Liver (tissue), 9 donors: Measurements from ENCODE around the gene ERC2. TPM values are rescaled to one million over a fixed set of nuclear protein-coding genes. Genes with fewer than 3 reads are reported as not detected.

Source experiments
- DNase-seq: peaks from one replicate; pipeline ENCODE4 v3.0.0-alpha.2; 2017; ENCODE audit warnings: low spot score
- H3K27ac ChIP-seq, 2 donors: one replicate each; pipeline ENCODE4 v1.7.0; 2013; ENCODE audit warnings: inconsistent platforms in 2 of 2, low read length in 2 of 2, control low read depth in 1 of 2, low read depth in 1 of 2, mild to moderate bottlenecking in 1 of 2
- H3K27me3 ChIP-seq, 4 donors: one replicate each; pipeline versions ENCODE4 v1.6.1 to v1.7.0; 2013; ENCODE audit warnings: low read length in 3 of 4, inconsistent platforms in 1 of 4, mild to moderate bottlenecking in 1 of 4, moderate library complexity in 1 of 4; ENCODE audit not compliant: control insufficient read depth in 4 of 4, insufficient read depth in 4 of 4
- H3K36me3 ChIP-seq, 4 donors: one replicate each; pipeline versions ENCODE4 v1.6.1 to v1.7.0; 2013; ENCODE audit warnings: low read length in 3 of 4, mild to moderate bottlenecking in 3 of 4, low read depth in 1 of 4, moderate library complexity in 1 of 4; ENCODE audit not compliant: control insufficient read depth in 4 of 4, insufficient read depth in 3 of 4
- H3K4me1 ChIP-seq, 4 donors: one replicate each; pipeline versions ENCODE4 v1.6.1 to v1.7.0; 2013; ENCODE audit warnings: low read length in 3 of 4, mild to moderate bottlenecking in 3 of 4, moderate library complexity in 1 of 4; ENCODE audit not compliant: control insufficient read depth in 4 of 4, insufficient read depth in 4 of 4
- H3K4me3 ChIP-seq, 3 donors: one replicate each; pipeline versions ENCODE4 v1.6.1 to v1.7.0; 2013; ENCODE audit warnings: low read length in 3 of 3, control low read depth in 1 of 3, low read depth in 1 of 3, mild to moderate bottlenecking in 1 of 3
- H3K9ac ChIP-seq, 2 donors: one replicate each; pipeline ENCODE4 v1.7.0; 2013; ENCODE audit warnings: low read length in 2 of 2, mild to moderate bottlenecking in 2 of 2, moderate library complexity in 2 of 2, control low read depth in 1 of 2, low read depth in 1 of 2
- H3K9me3 ChIP-seq, 4 donors: one replicate each; pipeline versions ENCODE4 v1.6.1 to v1.7.0; 2013; ENCODE audit warnings: low read length in 3 of 4; ENCODE audit not compliant: control insufficient read depth in 4 of 4
- EGR1 ChIP-seq, 2 donors: IDR thresholded peaks; 2 replicates each; pipeline ENCODE4 v1.6.1; 2016 to 2018; ENCODE audit warnings: antibody characterized with exemption in 2 of 2, low read depth in 2 of 2
- FOXA1 ChIP-seq: IDR thresholded peaks from 2 replicates; pipeline ENCODE4 v1.6.1; 2016; ENCODE audit warnings: antibody characterized with exemption
- FOXA2 ChIP-seq: IDR thresholded peaks from 2 replicates; pipeline ENCODE4 v1.6.1; 2016; ENCODE audit warnings: antibody characterized with exemption
- GABPA ChIP-seq, 2 donors: IDR thresholded peaks in 1 of 2; conservative IDR thresholded peaks in 1 of 2; 2 replicates each; pipeline ENCODE4 v1.6.1; 2016; ENCODE audit warnings: antibody characterized with exemption in 2 of 2, mild to moderate bottlenecking in 1 of 2, moderate library complexity in 1 of 2
- HNF4A ChIP-seq, 2 donors: conservative IDR thresholded peaks; 2 replicates each; pipeline ENCODE4 v1.6.1; 2016; ENCODE audit warnings: antibody characterized with exemption in 2 of 2, mild to moderate bottlenecking in 2 of 2
- HNF4G ChIP-seq: IDR thresholded peaks from 2 replicates; pipeline ENCODE4 v1.6.1; 2016; ENCODE audit warnings: antibody characterized with exemption
- JUND ChIP-seq, 2 donors: IDR thresholded peaks; 2 replicates each; pipeline ENCODE4 v1.6.1; 2016; ENCODE audit warnings: antibody characterized with exemption in 2 of 2
- MAX ChIP-seq: IDR thresholded peaks from 2 replicates; pipeline ENCODE4 v1.6.1; 2016; ENCODE audit warnings: antibody characterized with exemption
- NR2F2 ChIP-seq: IDR thresholded peaks from 2 replicates; pipeline ENCODE4 v1.6.1; 2016; ENCODE audit warnings: antibody characterized with exemption
- RAD21 ChIP-seq, 2 donors: IDR thresholded peaks; 2 replicates each; pipeline ENCODE4 v1.6.1; 2016; ENCODE audit warnings: antibody characterized with exemption in 2 of 2, mild to moderate bottlenecking in 2 of 2
- REST ChIP-seq: IDR thresholded peaks from 2 replicates; pipeline ENCODE4 v1.6.1; 2016; ENCODE audit warnings: antibody characterized with exemption, mild to moderate bottlenecking
- RXRA ChIP-seq, 2 donors: IDR thresholded peaks; 2 replicates each; pipeline ENCODE4 v1.6.1; 2017 to 2018; ENCODE audit warnings: antibody characterized with exemption in 2 of 2, mild to moderate bottlenecking in 1 of 2
- SP1 ChIP-seq: IDR thresholded peaks from 2 replicates; pipeline ENCODE4 v1.6.1; 2018; ENCODE audit warnings: antibody characterized with exemption, mild to moderate bottlenecking
- TAF1 ChIP-seq: conservative IDR thresholded peaks from 2 replicates; pipeline ENCODE4 v1.6.1; 2016; ENCODE audit warnings: antibody characterized with exemption, mild to moderate bottlenecking
- YY1 ChIP-seq: IDR thresholded peaks from 2 replicates; pipeline ENCODE4 v1.6.1; 2016; ENCODE audit warnings: antibody characterized with exemption, mild to moderate bottlenecking
- WGBS: extraction: QIAGEN DNeasy Blood & Tissue Kit; methylation state at CpG from one replicate; pipeline ENCODE4 v1.1.7; 2013; 5-methylcytosine and 5-hydroxymethylcytosine counted together
- polyA plus RNA-seq, 2 donors: library from polyadenylated mRNA; stranded (reverse) in 1 of 2; unstranded in 1 of 2; fragments of 200-250 nt in 1 of 2; fragments of >200 nt in 1 of 2; fragmentation: Nextera tagmentation in 1 of 2; extraction: Ambion mirVana in 1 of 2; gene quantifications; one replicate each; pipeline versions ENCODE4 v1.2.1 to v1.2.3, GENCODE V29; 2013 to 2015
- total RNA-seq, 2 donors: library from RNA; depleted of rRNA; stranded (reverse); fragments of >200 nt; gene quantifications; one replicate each; pipeline ENCODE4 v1.2.3, GENCODE V29; 2014
- TF ChIP-seq, protein P1 (sequence below): fragments of 150-350 bp; IDR thresholded peaks from 2 replicates; pipeline ENCODE4 v1.5.1; 2017; ENCODE audit warnings: improper control_type of control experiment, low read depth, low read length; ENCODE audit not compliant: missing input control
- TF ChIP-seq, protein P2 (sequence below): IDR thresholded peaks from 2 replicates; pipeline ENCODE4 v1.6.1; 2016; ENCODE audit warnings: antibody characterized with exemption
- TF ChIP-seq, protein P3 (sequence below): IDR thresholded peaks from 2 replicates; pipeline ENCODE4 v1.6.1; 2016; ENCODE audit warnings: antibody characterized with exemption
- donor health status: healthy.
- donor health status: healthy.
- donor health status: healthy.
- donor health status: healthy.
- donor health status: healthy.

Gene ERC2
- total and polyA plus RNA-seq, 4 donors = 0.14 to 0.25 TPM; not detected in 2

- Histone ChIP-seq H3K9me3 (no peaks in the 10 kb centered on the region), H3K27ac (no peak overlapping the region), H3K4me3 (no peak overlapping the region), H3K36me3 (no peaks in the 10 kb centered on the region), H3K27me3 (no peaks in the 10 kb centered on the region), H3K4me1 (peaks cover 0 to 2% (median 0%) of the 10 kb centered on the region in 4 donors), H3K9ac (no peak overlapping the region)
- TF ChIP-seq EGR1 (IDR thresholded peaks at IDR 0.05; ENCODE audit: low read depth in 2 of 2) = no peak
- no peak for TF ChIP-seq JUND (IDR thresholded peaks at IDR 0.05)
- no peak for TF ChIP-seq HNF4A (conservative IDR thresholded peaks at IDR 0.05)
- TF ChIP-seq YY1 = no peak
- TF ChIP-seq RAD21 (IDR thresholded peaks at IDR 0.05) = no peak
- no peak for TF ChIP-seq TAF1
- TF ChIP-seq, protein P1, sequence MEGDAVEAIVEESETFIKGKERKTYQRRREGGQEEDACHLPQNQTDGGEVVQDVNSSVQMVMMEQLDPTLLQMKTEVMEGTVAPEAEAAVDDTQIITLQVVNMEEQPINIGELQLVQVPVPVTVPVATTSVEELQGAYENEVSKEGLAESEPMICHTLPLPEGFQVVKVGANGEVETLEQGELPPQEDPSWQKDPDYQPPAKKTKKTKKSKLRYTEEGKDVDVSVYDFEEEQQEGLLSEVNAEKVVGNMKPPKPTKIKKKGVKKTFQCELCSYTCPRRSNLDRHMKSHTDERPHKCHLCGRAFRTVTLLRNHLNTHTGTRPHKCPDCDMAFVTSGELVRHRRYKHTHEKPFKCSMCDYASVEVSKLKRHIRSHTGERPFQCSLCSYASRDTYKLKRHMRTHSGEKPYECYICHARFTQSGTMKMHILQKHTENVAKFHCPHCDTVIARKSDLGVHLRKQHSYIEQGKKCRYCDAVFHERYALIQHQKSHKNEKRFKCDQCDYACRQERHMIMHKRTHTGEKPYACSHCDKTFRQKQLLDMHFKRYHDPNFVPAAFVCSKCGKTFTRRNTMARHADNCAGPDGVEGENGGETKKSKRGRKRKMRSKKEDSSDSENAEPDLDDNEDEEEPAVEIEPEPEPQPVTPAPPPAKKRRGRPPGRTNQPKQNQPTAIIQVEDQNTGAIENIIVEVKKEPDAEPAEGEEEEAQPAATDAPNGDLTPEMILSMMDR = no peak
- no peak for TF ChIP-seq GABPA (IDR thresholded peaks at IDR 0.05 in 1 of 2, conservative IDR thresholded peaks at IDR 0.05 in 1 of 2)
- TF ChIP-seq NR2F2 = no peak
- no peak for TF ChIP-seq FOXA2
- WGBS = 92% methylated on average over 3 of the region's 3 CpGs
- no peak for DNase-seq
Measured at GRCh38 chr3:56443372-56443771, 24.9 kb downstream of the ERC2 start.

- Histone ChIP-seq H3K27ac (no peak overlapping the region), H3K9ac (no peak overlapping the region), H3K4me1 (peaks cover 0 to 11% (median under 1%) of the 10 kb centered on the region in 4 donors), H3K4me3 (no peak overlapping the region), H3K9me3 (peaks cover 0 to 3% (median 0%) of the 10 kb centered on the region in 4 donors), H3K27me3 (no peaks in the 10 kb centered on the region), H3K36me3 (no peaks in the 10 kb centered on the region)
- WGBS = 42% methylated on average over 6 of the region's 6 CpGs
- DNase-seq = no peak
- TF ChIP-seq NR2F2 (no peak), FOXA1 (no peak), JUND (IDR thresholded peaks at IDR 0.05) (no peak), YY1 (no peak), SP1 (no peak), REST (no peak), FOXA2 (peak; percentile 27), GABPA (IDR thresholded peaks at IDR 0.05 in 1 of 2, conservative IDR thresholded peaks at IDR 0.05 in 1 of 2) (no peak), MAX (no peak), RXRA (IDR thresholded peaks at IDR 0.05) (peak in 1 of 2 donors; percentile 7), TAF1 (no peak), HNF4A (conservative IDR thresholded peaks at IDR 0.05) (peak in 1 of 2 donors; percentile 19), HNF4G (no peak), RAD21 (IDR thresholded peaks at IDR 0.05) (no peak)
- TF ChIP-seq, protein P2, sequence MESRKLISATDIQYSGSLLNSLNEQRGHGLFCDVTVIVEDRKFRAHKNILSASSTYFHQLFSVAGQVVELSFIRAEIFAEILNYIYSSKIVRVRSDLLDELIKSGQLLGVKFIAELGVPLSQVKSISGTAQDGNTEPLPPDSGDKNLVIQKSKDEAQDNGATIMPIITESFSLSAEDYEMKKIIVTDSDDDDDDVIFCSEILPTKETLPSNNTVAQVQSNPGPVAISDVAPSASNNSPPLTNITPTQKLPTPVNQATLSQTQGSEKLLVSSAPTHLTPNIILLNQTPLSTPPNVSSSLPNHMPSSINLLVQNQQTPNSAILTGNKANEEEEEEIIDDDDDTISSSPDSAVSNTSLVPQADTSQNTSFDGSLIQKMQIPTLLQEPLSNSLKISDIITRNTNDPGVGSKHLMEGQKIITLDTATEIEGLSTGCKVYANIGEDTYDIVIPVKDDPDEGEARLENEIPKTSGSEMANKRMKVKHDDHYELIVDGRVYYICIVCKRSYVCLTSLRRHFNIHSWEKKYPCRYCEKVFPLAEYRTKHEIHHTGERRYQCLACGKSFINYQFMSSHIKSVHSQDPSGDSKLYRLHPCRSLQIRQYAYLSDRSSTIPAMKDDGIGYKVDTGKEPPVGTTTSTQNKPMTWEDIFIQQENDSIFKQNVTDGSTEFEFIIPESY = no peak
- TF ChIP-seq, protein P1 = no peak
- TF ChIP-seq, protein P3, sequence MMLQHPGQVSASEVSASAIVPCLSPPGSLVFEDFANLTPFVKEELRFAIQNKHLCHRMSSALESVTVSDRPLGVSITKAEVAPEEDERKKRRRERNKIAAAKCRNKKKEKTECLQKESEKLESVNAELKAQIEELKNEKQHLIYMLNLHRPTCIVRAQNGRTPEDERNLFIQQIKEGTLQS = no peak
Measured at GRCh38 chr3:56428667-56429066, 39.6 kb downstream of the ERC2 start.
